ENCODE data around the gene NTNG2.

Gene NTNG2

DNA sequence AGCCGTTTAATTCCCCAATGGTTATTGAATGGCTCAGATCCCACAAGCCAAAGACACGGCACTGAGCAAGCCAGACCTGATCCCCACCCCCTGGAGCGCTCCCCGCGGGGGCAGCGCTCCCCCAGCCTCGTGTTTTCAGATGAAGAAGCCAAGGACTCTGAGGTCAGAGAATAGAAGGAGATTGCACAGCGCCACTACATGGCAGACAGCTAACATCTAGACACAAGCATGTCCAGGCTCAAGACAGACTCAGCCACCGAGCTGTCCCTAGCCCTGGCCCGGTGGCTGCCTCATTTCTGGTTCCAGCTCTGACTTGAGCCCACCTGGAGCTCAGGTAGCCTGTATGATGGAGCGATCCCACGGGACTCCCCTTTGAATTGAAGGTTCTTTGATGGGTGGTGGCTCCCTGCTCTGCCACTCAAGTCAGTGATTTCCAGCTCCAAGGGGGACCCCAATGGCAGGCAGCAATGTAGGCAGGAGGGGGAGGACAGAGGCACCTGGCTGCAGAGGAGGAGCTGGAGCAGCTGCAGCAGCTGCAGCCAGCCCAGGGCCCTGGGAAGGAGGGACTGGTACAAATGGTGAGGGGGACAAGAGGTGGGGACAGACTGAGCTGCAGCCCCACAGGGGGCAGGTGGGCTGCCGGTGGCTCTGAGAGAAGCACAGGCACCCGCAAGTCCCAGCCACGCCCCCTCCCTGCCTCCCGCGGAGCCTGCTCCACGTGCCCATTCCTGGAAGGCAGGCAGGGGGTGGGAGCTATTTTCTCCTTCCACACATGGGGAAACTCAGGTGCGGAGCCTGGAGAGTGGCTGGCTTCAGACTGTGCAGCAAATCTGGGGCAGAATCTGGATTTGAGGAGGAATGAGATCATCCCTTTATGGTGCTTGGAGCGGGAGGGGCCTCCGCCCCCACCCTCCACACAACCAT is 40.2 kb downstream of the NTNG2 start (continued):
- TF ChIP-seq, protein P1, sequence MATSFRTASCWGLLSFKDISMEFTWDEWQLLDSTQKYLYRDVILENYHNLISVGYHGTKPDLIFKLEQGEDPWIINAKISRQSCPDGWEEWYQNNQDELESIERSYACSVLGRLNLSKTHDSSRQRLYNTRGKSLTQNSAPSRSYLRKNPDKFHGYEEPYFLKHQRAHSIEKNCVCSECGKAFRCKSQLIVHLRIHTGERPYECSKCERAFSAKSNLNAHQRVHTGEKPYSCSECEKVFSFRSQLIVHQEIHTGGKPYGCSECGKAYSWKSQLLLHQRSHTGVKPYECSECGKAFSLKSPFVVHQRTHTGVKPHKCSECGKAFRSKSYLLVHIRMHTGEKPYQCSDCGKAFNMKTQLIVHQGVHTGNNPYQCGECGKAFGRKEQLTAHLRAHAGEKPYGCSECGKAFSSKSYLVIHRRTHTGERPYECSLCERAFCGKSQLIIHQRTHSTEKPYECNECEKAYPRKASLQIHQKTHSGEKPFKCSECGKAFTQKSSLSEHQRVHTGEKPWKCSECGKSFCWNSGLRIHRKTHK (tag by site-specific recombination; IDR thresholded peaks at IDR 0.05), result no peak
- TF ChIP-seq ZNF398 (tag by site-specific recombination; IDR thresholded peaks at IDR 0.05), result no peak
- no peak for TF ChIP-seq SCRT2 (tag by site-specific recombination; IDR thresholded peaks at IDR 0.05)
- TF ChIP-seq KLF9 (tag by site-specific recombination; IDR thresholded peaks at IDR 0.05; ENCODE audit: low read depth), result peak; percentile 76
- TF ChIP-seq ZIC2 (tag by site-specific recombination; IDR thresholded peaks at IDR 0.05), result peak; percentile 89
- TF ChIP-seq MEIS1 (CRISPR knock-in tag; IDR thresholded peaks at IDR 0.05; ENCODE audit: borderline replicate concordance), result no peak
- TF ChIP-seq ZNF394 (tag by site-specific recombination; IDR thresholded peaks at IDR 0.05; ENCODE audit: borderline replicate concordance), result peak; percentile 94
- TF ChIP-seq, protein P2, sequence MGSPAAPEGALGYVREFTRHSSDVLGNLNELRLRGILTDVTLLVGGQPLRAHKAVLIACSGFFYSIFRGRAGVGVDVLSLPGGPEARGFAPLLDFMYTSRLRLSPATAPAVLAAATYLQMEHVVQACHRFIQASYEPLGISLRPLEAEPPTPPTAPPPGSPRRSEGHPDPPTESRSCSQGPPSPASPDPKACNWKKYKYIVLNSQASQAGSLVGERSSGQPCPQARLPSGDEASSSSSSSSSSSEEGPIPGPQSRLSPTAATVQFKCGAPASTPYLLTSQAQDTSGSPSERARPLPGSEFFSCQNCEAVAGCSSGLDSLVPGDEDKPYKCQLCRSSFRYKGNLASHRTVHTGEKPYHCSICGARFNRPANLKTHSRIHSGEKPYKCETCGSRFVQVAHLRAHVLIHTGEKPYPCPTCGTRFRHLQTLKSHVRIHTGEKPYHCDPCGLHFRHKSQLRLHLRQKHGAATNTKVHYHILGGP (tag by site-specific recombination; IDR thresholded peaks at IDR 0.05), result peak; percentile 90
- TF ChIP-seq ZEB2 (tag by site-specific recombination; IDR thresholded peaks at IDR 0.05), result no peak
- TF ChIP-seq GLIS1 (tag by site-specific recombination; IDR thresholded peaks at IDR 0.05), result peak; percentile 98
- TF ChIP-seq ZNF174 (tag by site-specific recombination; IDR thresholded peaks at IDR 0.05), result no peak
- TF ChIP-seq ZFP3 (tag by site-specific recombination; IDR thresholded peaks at IDR 0.05; ENCODE audit: low read depth), result no peak
- 0 out of 2 replicates have a peak, but pooled peaks have one; percentile 25 for TF ChIP-seq ZNF692 (tag by site-specific recombination; IDR thresholded peaks at IDR 0.05)
- TF ChIP-seq ZBTB20 (tag by site-specific recombination; IDR thresholded peaks at IDR 0.05), result no peak

GRCh38 chr9:132204883-132205282 is 43.0 kb downstream of the NTNG2 start:
- no peak overlapping the region for H3K27ac ChIP-seq (ENCODE audit: extremely low read depth, low read depth, low read length)
- no peak for TF ChIP-seq ZNF785 (tag by site-specific recombination; IDR thresholded peaks at IDR 0.05)
- TF ChIP-seq ZNF140 (tag by site-specific recombination; IDR thresholded peaks at IDR 0.05), result peak; percentile 98
- CTCF ChIA-PET, result interaction anchor here (1.3 kb wide), 1 partner anchor 31 kb away, joined by 4 read pairs; no protein-coding TSS in a partner anchor
- H3K9me3 ChIP-seq (ENCODE audit: control insufficient read depth, insufficient read depth, low read depth, low read length), result no peaks in the 10 kb centered on the region
- H3K36me3 ChIP-seq (ENCODE audit: control insufficient read depth in 2 of 2, insufficient read depth in 1 of 2, low read length in 2 of 2), result no peaks in the 10 kb centered on the region
- 0 out of 2 replicates have a peak, but pooled peaks cover 3% of the 10 kb centered on the region for H3K4me1 ChIP-seq (ENCODE audit: control insufficient read depth, insufficient read depth, low read length)
- POLR2A ChIA-PET, result no interaction called here
- no peak overlapping the region for H3K4me3 ChIP-seq (ENCODE audit: low read depth, low read length)
